GM13977 (cell line): Measurements from ENCODE around the gene CREB3L2.

ENCODE experiments used
- DNase-seq: peaks from one replicate; pipeline ENCODE4 v3.0.0; 2012; ENCODE audit warnings: low spot score
- in situ Hi-C: fragments of 300-500 bp; cut with MboI; formaldehyde crosslinking; loops from one replicate; pipeline ENCODE4 v1.12.0; 2022; ENCODE audit warnings: low sequenced_read_pairs, low pct_unique_long_range_greater_than_20kb, mixed read lengths, inconsistent platforms; ENCODE audit not compliant: unreplicated experiment
- TF ChIP-seq, protein P1 (sequence below): IDR thresholded peaks from 2 replicates; pipeline ENCODE4 v1.5.1; 2012; ENCODE audit warnings: mild to moderate bottlenecking, control low read depth; ENCODE audit not compliant: insufficient read depth; ENCODE audit errors: extremely low read depth, missing control alignments

CREB3L2 gene

DNA sequence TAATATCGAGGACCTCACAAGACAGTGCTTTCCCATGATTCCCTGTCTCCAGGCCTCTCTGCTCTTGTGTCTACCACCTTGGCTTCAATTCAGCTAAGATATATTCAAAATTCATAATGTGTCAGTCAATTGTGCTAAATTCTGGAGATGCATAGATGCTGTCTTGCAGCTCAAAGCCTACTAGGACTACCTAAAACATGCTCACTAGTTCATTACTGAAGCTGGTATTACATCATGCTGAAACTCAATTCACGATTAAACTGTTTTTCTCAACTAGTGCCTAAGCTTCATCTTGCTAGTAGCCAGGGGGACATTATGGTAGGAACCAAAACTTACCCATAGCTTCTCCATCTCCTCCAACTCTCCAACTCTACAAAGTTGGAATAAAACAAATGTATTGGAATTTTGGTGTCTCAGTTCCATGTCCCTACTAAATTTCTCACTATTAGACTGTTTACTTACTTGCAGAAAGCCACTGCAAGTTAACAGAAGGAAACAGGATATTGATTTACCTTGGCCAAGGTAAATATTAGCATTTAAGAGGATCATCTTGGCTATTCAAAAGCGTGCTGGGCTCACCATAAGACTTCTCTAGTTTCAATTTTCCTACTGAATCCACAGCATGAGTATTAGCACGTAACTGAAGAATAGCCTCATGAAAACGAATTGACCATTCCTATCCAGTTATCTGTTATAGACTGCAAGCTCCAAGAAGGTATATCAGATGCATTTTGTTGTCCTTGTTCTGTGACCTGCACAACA is 53.6 kb downstream of the CREB3L2 start:
- in situ Hi-C loops, result no loop called here
- TF ChIP-seq, protein P1, sequence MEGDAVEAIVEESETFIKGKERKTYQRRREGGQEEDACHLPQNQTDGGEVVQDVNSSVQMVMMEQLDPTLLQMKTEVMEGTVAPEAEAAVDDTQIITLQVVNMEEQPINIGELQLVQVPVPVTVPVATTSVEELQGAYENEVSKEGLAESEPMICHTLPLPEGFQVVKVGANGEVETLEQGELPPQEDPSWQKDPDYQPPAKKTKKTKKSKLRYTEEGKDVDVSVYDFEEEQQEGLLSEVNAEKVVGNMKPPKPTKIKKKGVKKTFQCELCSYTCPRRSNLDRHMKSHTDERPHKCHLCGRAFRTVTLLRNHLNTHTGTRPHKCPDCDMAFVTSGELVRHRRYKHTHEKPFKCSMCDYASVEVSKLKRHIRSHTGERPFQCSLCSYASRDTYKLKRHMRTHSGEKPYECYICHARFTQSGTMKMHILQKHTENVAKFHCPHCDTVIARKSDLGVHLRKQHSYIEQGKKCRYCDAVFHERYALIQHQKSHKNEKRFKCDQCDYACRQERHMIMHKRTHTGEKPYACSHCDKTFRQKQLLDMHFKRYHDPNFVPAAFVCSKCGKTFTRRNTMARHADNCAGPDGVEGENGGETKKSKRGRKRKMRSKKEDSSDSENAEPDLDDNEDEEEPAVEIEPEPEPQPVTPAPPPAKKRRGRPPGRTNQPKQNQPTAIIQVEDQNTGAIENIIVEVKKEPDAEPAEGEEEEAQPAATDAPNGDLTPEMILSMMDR, result no peak
- DNase-seq, result no peak

DNA sequence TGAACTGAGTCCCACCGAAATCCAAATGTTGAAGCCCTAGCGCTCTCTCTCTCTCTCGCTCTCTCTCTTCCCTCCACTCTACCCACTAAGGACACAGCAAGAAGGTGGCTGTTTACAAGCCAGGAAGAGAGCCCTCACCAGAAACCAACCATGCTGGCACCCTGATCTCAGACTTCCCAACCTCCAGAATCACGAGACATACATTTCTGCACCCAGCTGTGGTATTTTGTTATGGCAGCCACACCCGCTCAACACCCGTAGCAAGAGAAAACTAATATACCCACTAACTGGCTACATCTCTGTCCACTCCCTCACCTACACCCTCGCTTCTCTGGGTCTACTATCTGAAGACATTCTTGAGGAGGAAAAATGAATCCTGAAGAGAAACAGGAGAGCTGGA is 54.8 kb downstream of the CREB3L2 start:
- in situ Hi-C loops, result no loop called here

DNA sequence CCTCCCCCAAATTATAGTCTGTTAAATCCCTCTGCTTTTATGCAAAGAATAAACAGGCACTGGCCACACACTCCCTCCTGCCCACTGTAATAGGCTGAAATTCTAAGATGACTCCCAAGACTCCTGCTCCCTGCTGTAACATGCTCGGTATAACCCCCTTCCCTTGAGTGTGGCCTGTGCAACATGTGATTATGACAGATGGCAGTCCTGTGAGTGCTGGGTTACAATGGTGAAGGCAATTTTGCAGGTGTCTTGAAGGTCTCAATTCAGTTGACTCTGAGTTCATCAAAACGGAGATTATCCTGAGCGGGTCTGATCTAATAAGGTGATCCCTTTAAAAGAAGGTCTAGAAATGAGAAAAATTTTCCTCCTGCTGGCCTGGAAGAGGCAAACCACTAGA is 55.9 kb downstream of the CREB3L2 start:
- in situ Hi-C loops, result no loop called here
- TF ChIP-seq, protein P1, result no peak
- DNase-seq, result no peak

More for the DNA sequence above, 54.8 kb downstream of the CREB3L2 start:
- no peak for DNase-seq
- TF ChIP-seq, protein P1, result no peak

DNA sequence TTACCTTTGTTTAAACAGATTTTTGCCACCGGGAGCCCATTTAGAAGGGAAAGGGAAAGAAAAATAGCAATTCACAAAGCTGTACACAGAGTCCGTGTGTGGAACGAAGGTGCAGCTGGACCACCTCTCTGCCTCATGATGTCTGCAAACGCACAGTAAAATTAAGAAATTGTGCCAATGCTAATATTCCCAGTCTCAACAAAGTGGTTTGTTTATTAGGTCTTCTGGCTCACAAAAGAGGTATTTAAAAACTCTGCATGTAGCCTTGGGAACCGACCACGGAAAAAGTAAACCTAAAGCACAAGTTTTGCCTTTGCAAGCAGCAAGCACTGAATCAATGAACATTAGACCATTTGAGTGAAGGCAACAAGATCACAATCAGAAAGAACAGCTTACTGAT is 57.7 kb downstream of the CREB3L2 start:
- no peak for DNase-seq
- in situ Hi-C loops, result no loop called here

DNA sequence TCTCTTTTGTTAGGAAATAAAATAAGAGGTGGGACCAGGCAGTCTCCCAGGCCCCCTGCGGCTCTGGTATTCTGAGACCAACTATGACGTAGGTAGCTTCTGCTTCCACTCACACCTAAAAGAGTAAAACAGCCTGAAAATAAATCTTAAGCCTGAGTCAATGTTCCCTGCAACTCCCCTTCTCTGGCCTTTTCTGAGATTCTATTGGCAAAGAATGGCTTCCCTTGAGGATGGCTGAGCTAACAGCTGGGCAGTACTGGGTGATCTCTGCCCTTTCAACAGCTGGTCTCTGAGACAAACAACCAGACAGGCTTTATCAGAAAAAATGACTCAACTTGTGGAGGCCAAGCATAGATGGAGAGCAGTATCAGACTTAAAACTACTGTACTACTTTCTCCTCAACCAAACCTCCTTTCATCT is 58.7 kb downstream of the CREB3L2 start:
- in situ Hi-C loops, result no loop called here
- TF ChIP-seq, protein P1, result no peak
- no peak for DNase-seq

More for the DNA sequence above, 57.7 kb downstream of the CREB3L2 start:
- TF ChIP-seq, protein P1, result no peak

DNA sequence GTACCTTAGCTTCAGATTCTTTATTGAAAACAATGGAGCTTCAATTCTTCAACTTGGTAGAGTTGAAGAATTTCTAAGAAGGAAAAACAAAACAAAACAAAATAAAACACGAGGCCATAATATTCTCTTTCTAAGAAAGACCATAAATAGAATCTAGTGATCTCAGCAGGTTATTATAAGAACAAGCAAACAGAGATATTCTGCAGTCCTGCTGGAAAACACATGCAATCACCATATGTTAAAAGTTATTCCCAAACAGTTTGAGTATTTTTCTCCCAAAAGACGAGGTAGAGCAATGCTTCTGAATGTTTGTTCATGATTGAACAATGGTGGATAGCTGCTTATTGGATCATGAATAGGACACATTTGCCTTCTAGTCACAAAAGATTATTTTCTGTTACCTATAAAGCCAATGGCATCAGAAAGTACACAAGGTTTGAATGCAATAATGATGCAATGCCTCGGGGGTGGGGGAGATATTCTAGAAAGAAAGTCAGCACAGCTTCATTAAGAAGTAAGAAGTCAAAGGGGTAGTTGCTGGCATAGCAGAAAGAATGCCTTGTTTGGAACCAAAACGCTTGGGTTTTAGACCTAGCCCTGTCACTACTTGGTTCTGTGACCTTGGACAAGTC is 59.3 kb downstream of the CREB3L2 start:
- TF ChIP-seq, protein P1, result no peak

More for the DNA sequence above, 59.3 kb downstream of the CREB3L2 start:
- in situ Hi-C loops, result no loop called here
- DNase-seq, result no peak
